HG03175 (cell line): ENCODE measurements around the gene NTNG1.

ENCODE experiments used
- ATAC-seq: cut with Tn5 transposase; IDR thresholded peaks from one replicate; pipeline ENCODE4 v1.9.1; 2021; ENCODE audit warnings: mild to moderate bottlenecking, moderate library complexity; ENCODE audit not compliant: unreplicated experiment

NTNG1 gene

DNA sequence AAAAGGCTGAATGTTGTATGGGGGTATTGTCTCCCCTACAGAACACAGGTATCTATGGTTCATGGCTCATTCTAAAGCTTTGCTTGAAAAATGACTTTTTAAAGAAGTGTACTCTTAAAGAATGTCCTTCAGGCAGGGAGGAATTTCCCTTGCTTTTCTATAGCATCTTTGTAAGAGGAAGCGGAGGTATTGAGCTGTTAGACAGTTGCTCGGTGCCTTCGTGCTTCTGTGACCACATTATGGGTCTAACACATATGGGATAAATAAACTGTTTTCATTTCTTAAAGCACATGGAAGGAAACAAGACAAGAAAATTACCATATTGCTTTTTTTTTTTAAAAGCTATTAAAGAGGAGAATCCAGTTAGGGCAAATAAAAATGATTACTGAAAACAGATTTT is 182.9 kb downstream of the NTNG1 start:
- ATAC-seq, result no peak

GRCh38 chr1:107326824-107327445 is 186.1 kb downstream of the NTNG1 start:
- no peak for ATAC-seq

- no peak for ATAC-seq
Measured at GRCh38 chr1:107327446-107327845, 186.6 kb downstream of the NTNG1 start.

GRCh38 chr1:107328087-107328486 is 187.2 kb downstream of the NTNG1 start:
- no peak for ATAC-seq

GRCh38 chr1:107339775-107340174 is 198.9 kb downstream of the NTNG1 start:
- no peak for ATAC-seq

- no peak for ATAC-seq
Measured at GRCh38 chr1:107342316-107342715, 201.5 kb downstream of the NTNG1 start.

GRCh38 chr1:107342768-107343167 is 201.9 kb downstream of the NTNG1 start:
- no peak for ATAC-seq

DNA sequence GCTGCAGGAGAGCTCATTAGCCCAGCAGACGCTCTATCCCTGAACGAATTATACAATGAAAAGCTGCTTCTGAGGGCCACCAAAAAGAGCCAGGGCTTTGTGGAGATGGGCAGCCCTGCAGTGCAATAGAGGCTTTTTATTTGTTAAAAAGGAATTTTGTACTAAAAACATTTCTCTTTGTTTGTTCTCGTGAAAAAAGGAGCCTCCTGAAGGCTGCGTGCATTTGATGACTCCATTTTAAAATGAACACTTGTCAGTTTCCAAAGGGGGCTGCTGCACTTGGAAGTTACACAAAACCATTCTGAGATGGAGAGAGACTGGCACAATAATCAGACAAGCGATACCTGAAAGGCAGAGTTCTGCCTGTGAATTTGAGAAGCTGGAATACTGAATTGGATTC is 202.8 kb downstream of the NTNG1 start:
- ATAC-seq, result no peak

DNA sequence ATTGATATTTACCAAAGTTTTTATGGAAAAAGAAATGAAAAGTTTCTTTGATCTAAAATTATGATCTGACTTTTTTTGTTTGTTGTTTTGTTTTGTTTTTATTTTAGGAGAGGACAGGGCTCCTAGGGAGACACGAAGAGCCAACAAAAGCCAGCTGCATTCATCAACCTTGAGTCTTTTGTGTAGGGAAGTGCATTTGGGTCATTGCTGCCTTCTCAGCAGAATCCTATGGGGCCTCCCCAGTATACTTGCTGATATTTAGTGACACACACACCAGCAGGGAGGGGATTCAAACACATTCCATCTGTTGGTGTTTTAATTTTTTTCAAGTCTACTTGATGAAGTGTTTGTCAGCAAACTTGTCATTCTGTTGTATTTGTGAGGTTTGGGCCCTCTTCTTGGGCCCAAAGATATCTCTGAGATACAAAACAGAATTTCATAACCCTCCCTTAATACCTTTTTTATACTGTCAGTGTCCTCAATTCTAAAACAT is 203.5 kb downstream of the NTNG1 start:
- no peak for ATAC-seq

GRCh38 chr1:107344836-107345235 is 204.0 kb downstream of the NTNG1 start:
- ATAC-seq, result no peak

DNA sequence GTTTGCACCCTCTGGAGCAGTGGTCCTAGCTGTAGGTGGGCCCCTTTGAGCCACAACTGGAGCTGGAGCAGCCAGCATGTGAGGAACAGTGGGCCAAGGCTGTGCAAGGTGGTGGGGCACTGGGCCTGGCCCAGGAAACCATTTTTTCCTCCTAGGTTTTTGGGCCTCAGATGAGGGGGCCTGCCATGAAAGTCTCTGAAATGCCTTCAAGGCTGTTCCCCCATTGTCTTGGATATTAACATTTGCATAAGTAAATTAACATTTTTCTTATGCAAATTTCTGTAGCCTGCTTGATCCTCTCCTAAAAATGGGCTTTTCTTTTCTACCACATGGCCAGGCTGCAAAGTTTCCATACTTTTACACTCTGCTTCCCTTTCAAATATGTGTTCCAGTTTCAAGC is 212.0 kb downstream of the NTNG1 start:
- ATAC-seq, result no peak

GRCh38 chr1:107357376-107357775 is 216.5 kb downstream of the NTNG1 start:
- no peak for ATAC-seq

- ATAC-seq, result no peak
Measured at GRCh38 chr1:107358619-107359327, 217.9 kb downstream of the NTNG1 start.

GRCh38 chr1:107359472-107360241 is 218.8 kb downstream of the NTNG1 start:
- peak; percentile 46 for ATAC-seq

DNA sequence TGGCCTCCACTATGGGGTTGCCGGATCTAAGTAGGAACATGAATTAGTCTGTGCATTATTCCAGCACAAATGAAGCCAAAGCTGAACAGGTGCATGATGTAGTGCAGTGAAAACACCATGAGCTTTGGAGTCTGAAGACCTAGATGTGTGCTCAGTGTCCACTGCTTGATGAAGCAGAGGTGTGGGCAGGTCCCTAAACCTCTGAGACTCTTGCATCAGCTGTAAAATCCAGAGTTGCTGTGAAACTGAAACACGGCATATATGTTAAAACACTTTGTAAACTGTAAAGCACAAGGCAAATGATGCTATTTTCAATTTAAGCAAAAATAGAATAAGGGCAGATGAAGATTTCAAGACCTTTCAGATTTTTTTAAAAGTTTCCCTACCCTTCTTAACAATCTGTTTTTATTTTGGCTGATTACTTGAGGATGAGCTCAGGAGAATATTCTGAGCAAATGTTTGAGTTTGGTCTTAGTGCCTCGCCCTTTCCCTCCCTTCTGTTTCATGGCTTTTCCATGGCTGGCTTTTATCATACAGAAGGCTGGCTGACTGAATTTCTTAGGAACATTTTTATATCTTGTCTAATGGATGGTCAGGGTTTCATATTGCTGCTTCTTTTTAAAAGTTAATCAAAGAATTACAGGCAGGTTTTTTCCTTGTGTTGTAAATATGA is 221.8 kb downstream of the NTNG1 start:
- no peak for ATAC-seq

DNA sequence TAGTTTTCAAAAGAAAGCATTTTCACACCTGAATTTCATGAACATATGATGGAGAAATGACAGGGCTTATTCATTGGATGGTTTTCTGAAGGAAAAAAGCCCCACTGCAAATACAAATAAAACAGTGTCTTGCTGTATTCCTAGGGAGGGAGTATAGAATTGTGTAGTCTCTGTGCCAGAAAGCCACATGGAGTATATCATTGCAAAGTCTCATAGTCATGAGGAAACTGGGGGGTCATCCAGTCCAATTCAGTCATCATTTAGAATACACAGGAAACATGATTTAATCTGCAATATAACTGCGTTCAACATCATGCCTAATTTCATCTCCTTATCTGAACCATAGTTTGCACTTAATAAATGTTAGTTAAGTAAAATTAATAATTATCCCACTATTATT is 222.3 kb downstream of the NTNG1 start:
- no peak for ATAC-seq

- ATAC-seq, result no peak
Measured at GRCh38 chr1:107365527-107366240, 224.8 kb downstream of the NTNG1 start.

DNA sequence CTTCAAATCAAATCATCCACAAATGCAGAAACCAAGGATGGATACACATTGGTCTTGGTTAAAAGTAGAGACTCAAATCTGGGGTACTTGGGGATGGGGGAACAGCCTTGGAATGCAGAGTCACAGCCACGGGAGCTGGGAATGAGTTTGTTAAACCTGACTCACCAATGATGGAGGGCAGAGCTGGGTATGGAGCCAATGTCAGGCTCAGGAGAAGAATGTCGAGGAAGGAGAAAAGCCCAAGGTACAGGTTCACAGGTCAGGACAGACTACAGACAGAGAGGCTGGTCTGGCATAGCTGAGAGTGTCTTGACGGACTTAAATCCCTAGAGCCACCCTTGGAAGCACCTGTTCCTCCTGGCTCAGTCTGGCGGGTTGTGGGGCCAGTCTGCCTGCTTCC is 237.6 kb downstream of the NTNG1 start:
- no peak for ATAC-seq

DNA sequence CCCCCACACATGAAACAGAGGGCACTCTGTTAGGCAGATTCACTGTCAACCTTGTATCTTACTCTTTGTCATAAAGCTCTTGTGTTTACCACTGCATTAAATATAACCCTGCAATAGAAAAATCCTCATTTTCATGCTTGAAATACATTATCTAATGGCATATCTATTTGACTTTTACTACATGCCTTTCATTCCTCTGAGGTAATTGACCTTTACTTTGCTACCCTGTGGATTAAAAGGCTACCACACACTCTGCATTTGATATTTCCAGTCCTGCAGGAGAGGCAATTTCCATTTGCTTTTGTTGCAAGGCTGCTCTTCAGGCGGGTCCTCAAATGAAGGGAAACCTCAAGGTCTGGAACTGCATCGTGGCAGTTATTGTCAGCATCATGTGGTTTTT is 238.0 kb downstream of the NTNG1 start:
- no peak for ATAC-seq

DNA sequence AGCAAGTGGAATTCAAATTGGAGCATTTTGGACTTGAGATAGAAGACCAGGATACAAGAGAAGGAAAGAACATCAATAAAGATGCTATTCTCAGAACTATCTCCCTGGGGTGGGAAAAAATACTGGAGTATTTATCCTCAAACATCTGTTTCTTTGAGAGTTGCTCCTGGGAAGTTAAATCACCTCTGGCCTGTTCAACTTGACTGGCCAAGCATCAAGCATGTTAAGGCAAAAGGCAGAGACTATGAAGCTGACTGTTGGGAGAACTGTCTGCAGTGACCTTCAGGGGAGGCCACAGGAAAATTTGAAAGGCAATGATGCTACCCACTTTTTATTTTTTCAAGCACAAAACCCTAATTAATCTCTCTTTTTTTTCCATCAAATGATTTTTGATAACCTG is 239.0 kb downstream of the NTNG1 start:
- no peak for ATAC-seq
